GM21717 (cell line): ENCODE data around the gene CCL24.
"Not testable (repeated sequence)": the region's sequence is repeated elsewhere in the genome, so short reads cannot be mapped to it uniquely, and the experiment has no call there.

Experiments used
- ATAC-seq: cut with Tn5 transposase; IDR thresholded peaks from one replicate; pipeline ENCODE4 v1.9.1; 2021; ENCODE audit warnings: mild to moderate bottlenecking, moderate library complexity; ENCODE audit not compliant: unreplicated experiment

The CCL24 gene, protein sequence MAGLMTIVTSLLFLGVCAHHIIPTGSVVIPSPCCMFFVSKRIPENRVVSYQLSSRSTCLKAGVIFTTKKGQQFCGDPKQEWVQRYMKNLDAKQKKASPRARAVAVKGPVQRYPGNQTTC

DNA sequence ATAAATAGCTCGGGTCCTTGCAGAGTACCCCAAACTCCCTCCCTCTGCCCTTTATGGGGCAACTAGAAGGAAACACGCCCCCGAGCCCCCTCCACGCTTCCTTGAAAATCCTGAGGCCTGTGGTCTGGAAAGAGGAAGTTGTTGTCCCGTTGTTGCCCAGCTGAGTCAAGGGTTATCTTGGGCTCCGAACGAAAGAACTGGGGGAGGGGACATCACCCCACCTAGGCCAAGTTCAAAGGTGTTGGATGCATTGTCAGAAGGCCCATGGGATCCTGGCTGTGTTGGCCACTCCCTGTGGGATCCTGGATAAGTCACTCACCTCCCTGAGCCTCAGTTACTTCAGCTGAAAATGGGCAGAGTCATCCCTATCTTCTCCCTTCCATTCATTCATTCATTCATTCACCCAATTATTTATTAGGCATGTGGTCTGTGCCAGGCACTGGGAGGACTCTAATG, at the start of gene CCL24:
TSS of gene CCL24 (minus strand) at position 26 of the 456 bp plus-strand sequence. CDS start 91 bp downstream, outside the sequence.
- ATAC-seq, result no peak

DNA sequence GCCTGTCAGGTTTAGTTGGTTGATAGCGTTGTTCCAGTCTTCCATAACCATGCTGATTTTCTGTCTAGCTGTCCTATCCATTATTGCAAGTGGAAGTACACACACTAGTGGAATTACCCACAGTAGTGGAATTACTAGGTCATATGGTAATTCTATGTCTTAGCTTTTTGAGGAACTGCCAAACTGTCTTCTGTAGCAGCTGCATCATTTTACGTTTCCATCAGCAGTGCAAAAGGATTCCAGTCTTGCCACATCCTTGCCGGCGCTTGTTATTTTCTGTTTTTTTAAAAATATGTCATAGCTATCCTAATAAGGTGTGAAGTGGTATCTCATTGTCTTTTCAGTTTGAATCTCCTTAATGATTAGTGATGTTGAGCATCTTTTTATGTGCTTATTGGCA, 48.0 kb upstream of the CCL24 start:
- no peak for ATAC-seq

DNA sequence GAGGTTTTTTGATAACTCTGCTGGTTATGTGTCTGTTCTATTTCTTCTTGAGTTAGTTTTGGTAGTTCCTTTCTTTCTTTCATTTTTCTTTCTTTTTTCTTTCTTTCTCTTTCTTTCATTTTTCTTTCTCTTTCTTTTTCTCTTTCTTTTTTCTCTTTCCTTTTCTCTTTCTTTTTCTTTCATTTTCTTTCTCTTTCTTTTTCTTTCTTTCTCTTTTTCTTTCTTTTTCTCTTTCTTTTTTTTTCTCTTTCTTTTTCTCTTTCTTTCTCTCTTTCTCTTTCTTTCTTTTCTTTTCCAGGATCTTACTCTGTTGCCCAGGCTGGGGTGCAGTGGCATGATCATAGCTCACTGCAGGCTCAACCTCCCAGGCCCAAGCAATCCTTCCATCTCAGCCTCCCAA, 44.8 kb upstream of the CCL24 start:
- ATAC-seq, result no peak

DNA sequence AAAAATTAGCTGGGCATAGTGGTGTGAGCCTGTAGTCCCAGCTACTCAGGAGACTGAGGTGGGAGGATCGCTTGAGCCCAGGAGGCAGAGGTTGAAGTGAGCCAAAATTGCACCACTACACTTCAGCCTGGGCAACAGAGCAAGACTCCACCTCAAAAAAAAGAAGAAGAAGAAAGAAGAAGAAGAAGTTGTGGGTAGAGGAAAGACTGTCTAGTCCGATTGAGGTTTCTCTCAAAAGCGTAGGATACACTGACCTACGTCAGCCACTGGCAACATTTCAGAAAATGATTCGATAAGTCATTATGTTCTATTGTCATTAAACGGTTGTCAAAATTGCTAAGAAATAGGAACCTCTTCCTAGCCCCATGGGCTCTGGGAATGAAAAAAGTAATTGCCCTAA, 42.9 kb upstream of the CCL24 start:
- no peak for ATAC-seq

DNA sequence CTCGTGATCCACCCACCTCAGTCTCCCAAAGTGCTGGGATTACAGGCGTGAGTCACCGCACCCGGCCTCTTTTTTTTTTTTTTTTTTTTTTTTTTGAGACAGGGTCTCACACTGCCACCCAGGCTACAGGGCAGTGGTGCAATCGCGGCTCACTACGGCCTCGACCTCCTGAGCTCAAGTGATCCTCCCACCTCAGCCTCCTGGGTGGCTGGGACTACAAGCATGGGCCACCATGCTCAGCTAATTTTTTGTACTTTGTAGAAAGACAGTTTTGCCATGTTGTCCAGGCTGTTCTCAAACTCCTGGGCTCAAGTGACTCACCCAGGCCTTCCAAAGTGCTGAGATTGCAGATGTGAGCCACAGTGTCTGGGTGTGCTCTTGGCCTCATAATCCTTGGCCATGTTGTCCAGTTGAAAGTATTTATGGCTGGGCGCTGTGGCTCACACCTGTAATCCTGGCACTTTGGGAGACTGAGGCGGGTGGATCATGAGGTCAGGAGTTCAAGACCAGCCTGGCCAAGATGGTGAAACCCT, 41.3 kb upstream of the CCL24 start:
- ATAC-seq, result not testable (repeated sequence)

DNA sequence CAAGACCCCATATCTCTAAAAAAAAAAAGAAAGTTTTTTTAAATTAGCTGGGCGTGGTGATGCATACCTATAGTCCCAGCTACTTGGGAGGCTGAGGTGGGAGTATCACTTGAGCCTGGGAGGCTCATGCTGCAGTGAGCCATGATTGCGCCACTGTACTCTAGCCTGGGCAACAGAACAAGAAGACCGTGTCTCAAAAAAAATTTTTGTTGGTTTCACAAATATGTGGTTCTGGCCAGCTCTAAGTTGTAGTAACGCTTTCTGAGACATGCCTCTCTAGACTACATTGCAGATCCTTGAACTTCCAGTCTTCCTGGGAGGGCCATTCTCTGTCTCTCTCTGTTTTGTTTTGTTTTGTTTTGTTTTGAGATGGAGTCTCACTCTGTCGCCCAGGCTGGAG, 40.6 kb upstream of the CCL24 start:
- no peak for ATAC-seq

DNA sequence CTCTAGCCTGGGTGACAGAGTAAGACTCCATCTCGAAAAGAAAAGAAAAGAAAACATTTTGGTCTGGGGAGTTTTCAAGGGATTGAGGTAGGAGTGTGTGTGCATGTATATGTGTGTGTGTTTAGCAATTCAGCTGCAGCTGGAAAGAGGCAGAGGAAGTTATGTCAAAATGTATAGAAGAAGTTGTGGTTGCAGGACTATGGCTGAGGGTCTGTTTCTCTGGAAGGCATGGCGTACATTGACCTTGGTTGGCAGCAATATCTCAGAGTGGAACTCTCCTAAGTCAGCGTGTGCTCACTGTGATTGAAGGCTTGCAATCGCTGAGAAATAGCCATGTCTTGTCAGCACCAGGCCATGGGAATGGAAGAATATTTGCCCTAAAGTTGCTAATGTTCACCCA, 36.6 kb upstream of the CCL24 start:
- ATAC-seq, result no peak

DNA sequence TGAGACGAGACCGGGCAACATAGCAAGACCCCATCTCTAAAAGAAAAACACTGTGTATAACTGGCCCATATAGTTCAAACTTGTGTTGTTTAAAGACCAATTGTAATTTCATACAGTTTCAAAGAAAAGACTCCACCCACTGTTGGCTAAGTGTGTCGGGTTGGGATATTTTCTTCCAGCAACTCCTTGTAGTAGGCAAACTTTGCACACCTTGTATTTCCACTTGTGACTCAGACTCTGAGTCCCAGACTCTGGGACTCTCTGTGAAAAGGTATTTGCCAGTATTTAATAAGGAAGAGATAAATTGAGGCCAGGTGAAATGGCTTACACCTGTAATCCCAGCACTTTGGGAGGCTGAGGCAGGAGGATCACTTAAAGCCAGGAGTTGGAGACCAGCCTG, 36.0 kb upstream of the CCL24 start:
- ATAC-seq, result no peak

DNA sequence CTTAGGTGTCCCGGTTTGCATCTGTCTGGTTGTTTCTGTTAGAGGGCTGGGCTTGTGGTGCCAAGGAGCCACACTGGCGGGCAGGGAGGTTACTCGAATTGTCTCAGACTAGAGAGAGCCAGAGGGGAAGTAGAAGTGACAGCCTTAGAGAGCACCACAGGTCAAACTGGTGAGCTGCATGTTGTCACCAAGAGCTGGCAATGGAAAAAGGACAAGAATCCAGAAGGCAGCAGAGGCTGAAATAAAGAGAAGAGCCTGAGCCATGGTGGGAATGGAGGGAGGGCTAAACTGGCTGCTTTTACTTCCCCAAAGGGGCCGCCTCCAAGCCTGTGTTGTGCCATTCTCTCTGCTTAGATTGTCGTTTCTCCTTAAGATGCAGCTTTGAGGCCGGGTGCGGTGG, 34.1 kb upstream of the CCL24 start:
- no peak for ATAC-seq

DNA sequence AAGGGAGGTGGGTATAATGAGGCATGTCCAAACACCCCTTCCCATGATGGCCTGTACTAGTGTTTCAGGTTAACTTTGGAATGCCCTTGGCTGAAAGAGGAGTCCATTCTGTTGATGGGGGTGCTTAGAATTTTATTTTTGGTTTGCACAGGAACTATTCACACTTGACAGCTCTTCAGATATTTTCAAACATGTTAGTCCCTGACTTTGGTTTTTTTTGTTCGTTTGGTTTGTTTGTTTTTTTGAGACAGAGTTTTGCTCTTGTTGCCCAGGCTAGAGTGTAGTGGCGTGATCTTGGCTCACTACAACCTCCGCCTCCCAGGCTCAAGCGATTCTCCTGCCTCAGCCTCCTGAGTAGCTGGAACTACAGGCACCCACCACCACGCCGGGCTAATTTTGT, 31.5 kb upstream of the CCL24 start:
- not testable (repeated sequence) for ATAC-seq

DNA sequence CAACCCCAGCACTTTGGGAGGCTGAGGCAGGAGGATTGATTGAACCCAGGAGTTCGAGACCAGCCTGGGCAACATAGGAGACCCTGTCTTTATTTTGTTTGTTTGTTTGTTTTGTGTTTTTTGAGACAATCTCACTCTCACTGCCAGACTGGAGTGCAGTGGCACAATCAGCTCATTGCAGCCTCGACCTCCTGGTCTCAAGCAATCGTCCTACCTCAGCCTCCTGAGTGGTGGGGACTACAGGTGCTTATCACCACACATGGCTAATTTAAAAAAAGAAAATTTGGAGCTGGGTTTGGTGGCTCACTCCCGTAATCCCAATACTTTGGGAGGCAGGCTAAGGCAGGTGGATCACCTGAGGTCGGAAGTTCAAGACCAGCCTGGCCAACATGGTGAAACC, 30.6 kb upstream of the CCL24 start:
- ATAC-seq, result no peak

DNA sequence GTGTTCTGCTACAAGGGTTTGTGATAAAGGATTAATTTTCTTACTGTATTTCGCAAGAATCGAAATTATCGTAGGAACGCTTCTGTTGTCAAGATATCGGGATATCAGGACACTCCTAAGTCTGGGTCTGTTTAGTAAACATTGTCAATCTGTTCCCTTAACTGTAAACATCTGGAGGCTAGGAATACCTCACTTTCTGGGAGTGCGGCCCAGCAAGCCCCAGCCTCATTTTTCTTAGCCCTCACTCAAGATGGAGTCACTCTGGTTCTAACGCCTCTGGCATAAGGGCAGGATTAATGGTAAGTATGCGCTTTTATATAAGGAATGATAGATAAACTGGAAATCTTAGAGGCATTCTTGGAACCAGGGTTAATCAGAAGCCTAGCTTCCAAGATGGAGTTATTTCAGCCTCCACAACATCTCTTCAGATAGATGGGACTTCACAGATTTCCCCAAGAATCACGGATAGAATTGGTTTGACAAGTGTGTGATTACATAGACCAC, 30.1 kb upstream of the CCL24 start:
- no peak for ATAC-seq

DNA sequence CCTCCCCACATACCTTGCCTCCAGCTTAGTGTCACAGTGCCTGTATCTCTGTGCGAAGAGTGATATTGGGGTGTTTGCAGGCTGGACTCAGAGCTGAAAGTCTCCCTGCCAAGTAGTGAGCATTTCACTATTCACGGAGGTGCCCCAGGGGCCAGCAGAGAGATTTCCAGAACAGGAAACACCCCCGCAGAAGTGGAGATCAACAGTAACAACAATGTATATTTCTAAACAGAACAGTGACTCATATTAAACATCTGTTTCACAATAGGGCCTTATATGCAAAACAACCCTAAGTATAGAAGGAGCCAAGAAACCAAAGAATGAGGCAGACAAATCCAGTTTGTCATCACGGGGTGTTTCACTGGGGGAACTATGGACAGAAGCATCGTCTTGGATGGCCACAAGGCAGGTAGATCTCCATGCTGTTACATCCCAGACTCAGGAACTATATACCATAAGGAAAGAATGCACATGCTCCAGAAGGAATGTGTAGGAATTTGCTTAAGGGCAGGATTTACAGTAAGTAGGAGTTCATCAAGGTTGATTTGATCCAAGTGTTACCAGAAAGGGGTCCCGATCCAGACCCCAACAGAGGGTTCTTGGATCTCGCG, 29.3 kb upstream of the CCL24 start:
- peak; percentile 83 for ATAC-seq

DNA sequence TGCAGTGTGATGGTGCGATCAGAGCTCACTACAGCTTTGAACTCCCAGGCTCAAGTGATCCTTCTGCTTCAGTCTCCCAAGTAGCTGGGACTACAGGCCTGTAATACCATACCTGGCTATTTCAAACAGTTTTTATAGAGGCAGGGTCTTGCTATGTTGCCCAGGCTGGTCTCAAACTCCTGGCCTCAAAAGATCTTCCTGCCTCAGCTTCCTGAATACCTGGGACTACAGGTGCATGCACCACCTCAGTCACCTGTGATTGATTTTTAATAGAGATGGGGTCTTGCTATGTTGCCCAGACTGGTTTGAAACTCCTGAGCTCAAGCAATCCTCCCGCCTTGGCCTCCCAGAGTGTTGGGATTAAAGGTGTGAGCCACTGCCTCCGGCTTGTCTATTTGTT, 26.4 kb upstream of the CCL24 start:
- no peak for ATAC-seq

DNA sequence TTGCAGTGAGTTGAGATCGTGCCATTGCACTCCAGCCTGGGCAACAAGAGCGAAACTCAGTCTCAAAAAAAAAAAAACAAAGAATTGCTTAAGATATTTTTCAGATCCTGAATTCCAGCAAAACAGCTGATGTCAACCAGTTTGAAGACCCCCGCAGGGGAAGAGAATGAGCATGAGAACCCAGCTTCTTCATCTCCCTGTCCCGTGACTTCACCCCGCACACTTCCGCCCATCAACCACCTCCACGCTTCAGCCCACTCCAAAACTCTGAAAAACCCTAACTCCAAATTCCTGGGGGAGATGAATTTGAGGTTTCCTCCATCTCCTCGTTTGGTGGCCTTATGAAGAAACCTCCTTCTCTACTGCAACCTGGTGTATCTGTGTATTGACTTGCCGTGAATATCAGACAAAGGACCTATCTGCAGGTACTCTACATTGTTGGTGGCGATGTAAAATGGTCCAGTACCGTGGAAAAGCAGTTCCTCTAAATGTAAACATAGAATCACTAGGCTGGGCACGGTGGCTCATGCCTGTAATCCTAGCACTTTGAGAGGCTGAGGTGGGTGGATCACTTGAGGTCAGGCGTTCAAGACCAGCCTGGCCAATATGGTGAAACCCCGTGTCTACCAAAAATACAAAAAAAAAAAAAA, 24.8 kb upstream of the CCL24 start:
- ATAC-seq, result not testable (repeated sequence)

DNA sequence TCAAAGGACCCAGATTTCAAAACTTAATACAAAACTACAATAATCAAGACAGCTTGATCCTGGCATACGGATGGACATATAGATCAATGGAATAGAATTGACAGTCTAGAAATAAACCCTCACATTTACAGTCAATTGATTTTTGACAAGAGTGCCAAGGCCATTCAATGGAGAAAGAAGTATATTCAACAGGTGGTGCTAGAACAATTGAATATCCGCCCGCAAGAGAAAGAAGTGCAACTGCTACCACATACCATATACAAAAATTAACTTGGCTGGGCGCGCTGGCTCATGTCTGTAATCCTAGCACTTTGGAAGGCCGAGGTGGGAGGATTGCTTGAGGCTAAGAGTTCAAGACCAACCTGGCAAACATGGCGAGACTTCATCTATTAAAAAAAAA, 23.2 kb upstream of the CCL24 start:
- no peak for ATAC-seq

DNA sequence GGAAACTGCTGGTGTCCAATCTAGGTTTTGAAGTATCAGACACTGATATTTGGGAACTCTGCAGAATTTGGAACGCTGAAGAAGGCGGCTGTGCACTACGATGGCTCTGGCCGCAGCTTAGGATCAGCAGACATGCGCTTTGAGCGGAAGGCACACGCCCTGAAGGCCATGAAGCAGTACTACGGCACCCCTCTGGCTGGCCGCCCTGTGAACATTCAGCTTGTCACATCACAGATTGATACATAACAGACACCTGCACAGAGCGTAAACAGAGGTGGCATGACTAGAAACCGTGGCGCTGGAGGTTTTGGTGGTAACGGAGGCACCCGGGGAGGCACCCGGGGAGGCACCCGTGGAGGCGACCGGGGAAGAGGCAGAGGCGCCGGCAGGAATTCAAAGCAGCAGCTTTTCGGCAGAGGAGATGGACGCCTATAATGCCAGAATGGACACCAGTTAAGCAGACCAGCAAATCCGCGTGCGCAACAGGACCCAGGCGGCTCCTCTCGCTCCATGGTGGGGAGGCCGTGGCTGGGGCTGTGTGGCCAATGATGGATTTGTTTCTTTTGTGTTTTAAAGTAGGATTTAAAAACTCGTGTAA, 22.2 kb upstream of the CCL24 start:
- ATAC-seq, result no peak

DNA sequence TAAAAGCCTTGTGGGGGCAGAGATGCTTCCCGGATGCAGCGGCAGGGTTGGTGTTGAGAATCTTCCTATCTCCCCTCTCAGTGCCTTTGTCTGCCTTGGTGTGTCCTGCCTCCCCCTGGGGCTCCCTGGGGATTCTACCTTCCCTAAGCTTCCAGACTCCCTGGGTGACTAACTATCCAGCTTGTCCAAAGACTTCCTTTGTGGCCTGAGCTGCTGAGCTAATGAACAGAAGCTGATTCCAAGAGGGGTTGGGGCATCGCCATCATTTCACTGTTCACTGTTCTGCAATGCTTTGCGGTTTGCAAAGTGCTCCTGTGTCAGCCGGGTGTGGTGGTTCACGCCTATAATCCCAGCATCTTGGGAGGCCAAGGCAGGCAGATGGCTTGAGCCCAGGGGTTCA, 20.1 kb upstream of the CCL24 start:
- not testable (repeated sequence) for ATAC-seq

DNA sequence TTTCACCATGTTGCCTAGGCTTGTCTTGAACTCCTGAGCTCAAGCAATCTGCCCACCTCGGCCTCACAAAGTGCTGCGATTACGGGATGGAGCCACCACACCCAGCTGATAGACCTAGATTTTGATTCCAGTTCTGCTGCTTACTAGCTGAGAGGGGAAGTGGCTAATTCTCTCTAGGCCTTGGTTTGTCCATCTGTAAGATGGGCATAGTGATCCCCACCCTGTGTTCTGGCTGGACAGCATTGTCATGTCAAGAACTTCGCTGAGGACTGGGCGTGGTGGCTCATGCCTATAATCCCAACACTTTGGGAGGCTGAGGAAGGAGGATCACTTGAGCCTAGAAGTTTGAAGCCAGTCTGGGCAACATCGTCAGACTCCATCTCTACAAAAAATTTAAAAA, 17.4 kb upstream of the CCL24 start:
- no peak for ATAC-seq

DNA sequence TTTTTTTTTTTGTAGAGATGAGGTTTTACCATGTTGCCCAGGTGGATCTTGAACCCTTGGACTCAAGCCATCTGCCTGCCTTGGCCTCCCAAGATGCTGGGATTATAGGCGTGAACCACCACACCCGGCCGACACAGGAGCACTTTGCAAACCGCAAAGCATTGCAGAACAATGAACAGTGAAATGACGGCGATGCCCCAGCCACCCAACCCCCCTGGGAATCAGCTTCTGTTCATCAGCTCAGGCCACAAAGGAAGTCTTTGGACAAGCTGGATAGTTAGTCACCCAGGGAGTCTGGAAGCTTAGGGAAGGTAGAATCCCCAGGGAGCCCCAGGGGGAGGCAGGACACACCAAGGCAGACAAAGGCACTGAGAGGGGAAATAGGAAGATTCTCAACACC, 16.1 kb upstream of the CCL24 start:
- not testable (repeated sequence) for ATAC-seq

DNA sequence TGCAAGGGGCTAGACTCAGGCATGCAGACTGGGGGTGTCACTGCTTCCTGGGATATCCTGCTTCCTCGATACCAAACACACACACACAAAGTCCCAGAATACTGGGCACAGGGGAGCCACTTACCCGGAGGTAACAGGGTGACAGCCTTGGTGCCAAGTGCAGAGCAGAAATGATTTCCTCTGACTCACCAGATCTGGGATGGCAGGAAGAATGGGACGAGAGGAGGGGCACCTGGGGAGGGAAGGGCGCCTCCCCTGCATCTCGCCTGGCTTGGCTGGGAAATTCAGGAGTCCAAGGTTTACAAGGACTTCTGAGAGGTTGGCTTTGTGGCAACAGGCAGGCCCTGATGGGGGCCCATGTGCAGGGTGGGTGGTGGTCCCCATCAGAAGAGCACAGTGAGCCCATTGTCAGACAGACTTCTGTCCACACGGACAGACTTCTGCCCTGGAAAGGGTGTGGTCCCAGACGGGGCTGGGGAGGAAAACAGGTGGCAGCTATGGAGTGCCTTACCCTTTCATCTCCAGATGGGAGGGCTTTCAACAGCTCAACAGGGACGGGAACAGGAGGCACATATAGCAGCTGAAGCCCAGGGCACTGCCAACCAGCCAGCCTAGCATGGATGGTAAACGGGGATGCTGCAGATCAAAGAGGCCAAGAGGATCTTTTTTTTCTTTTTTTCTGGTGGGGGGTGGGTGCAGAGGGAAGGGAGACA, 9.7 kb upstream of the CCL24 start:
- no peak for ATAC-seq
